A549 (cell line): ENCODE measurements around the gene SNAP29. TPM values are rescaled to one million over a fixed set of nuclear protein-coding genes. Genes with fewer than 3 reads are reported as not detected.

Experiments
- ATAC-seq, 2 experiments: fragments of 200-7000 bp in 1 of 2; fragments of >200 bp in 1 of 2; cut with Nextera tagmentation in 1 of 2; cut with Tn5 transposase in 1 of 2; 3 replicates each; pipeline versions ENCODE4 v1.8.0 to v1.9.1; 2018 to 2020; ENCODE audit warnings: mild to moderate bottlenecking in 1 of 2, moderate library complexity in 1 of 2
- CTCF ChIA-PET: fragments of 300-600 bp; sonication (Branson Sonifier 250); formaldehyde crosslinking; extraction: SDS; loops from one replicate; lab custom pipeline; 2021; ENCODE audit warnings: antibody characterized with exemption, inconsistent platforms; lab: Yijun Ruan, JAX
- POLR2A ChIA-PET: fragments of 350-600 bp; formaldehyde crosslinking; extraction: SDS; loops from one replicate; lab custom pipeline; 2021; ENCODE audit warnings: antibody characterized with exemption, inconsistent platforms; lab: Yijun Ruan, JAX
- DNase-seq, 2 experiments: peaks; one replicate each; pipeline versions ENCODE4 v3.0.0 to v3.0.0-alpha.2; 2011 to 2016; ENCODE audit warnings: low read depth in 1 of 2, low spot score in 1 of 2
- FAIRE-seq: peaks from 2 replicates; lab custom pipeline; 2011; peaks lifted over from hg19 to GRCh38; lab: Jason Lieb, UNC
- H3K27ac ChIP-seq, 2 experiments: fragments of >200 bp; sonication (Bioruptor Twin); formaldehyde crosslinking; 3 replicates each; pipeline ENCODE4 v1.5.1; 2016 to 2017
- H3K4me1 ChIP-seq: fragments of >200 bp; sonication (Bioruptor Twin); formaldehyde crosslinking; 3 replicates; pipeline ENCODE4 v1.6.1; 2016
- H3K4me2 ChIP-seq: fragments of >200 bp; sonication (Bioruptor Twin); formaldehyde crosslinking; 3 replicates; pipeline ENCODE4 v1.6.1; 2016
- H3K4me3 ChIP-seq: fragments of >200 bp; sonication (Bioruptor Twin); formaldehyde crosslinking; 3 replicates; pipeline ENCODE4 v1.5.1; 2016
- H3K9me3 ChIP-seq: fragments of >200 bp; sonication (Bioruptor Twin); formaldehyde crosslinking; 3 replicates; pipeline ENCODE4 v1.6.1; 2016
- ATOH8 ChIP-seq: fragments of 250-450 bp; sonication (Bioruptor Pico); IDR thresholded peaks from 2 replicates; pipeline ENCODE4 v1.5.0; 2020; ENCODE audit warnings: low read depth, mild to moderate bottlenecking, moderate library complexity
- CEBPB ChIP-seq, 2 experiments: fragments of >200 bp in 1 of 2; sonication (Bioruptor Twin) in 1 of 2; formaldehyde crosslinking in 1 of 2; IDR thresholded peaks; 2 replicates each; pipeline ENCODE4 v1.6.1; 2012 to 2016
- CHD2 ChIP-seq: fragments of 150-350 bp; IDR thresholded peaks from 2 replicates; pipeline ENCODE4 v1.6.1; 2014; ENCODE audit warnings: low read length; ENCODE audit not compliant: partially characterized antibody
- EHMT2 ChIP-seq: fragments of 200-600 bp; sonication (generic); IDR thresholded peaks from 2 replicates; pipeline ENCODE4 v1.6.1; 2016; ENCODE audit warnings: antibody characterized with exemption, low read depth, mild to moderate bottlenecking, moderate library complexity
- EP300 ChIP-seq, 2 experiments: fragments of >200 bp; sonication (Bioruptor Twin); formaldehyde crosslinking; IDR thresholded peaks; 2 replicates in 1 of 2; 3 replicates in 1 of 2; pipeline ENCODE4 v1.6.1; 2016 to 2017
- FOSB ChIP-seq: fragments of 250-450 bp; sonication (Bioruptor Pico); IDR thresholded peaks from 2 replicates; pipeline ENCODE4 v1.5.0; 2020; ENCODE audit warnings: mild to moderate bottlenecking, moderate library complexity
- HDAC2 ChIP-seq: fragments of 200-600 bp; sonication (generic); IDR thresholded peaks from 2 replicates; pipeline ENCODE4 v1.6.1; 2016
- HEYL ChIP-seq: fragments of 250-450 bp; sonication (Bioruptor Pico); IDR thresholded peaks from 2 replicates; pipeline ENCODE4 v1.8.0; 2021; ENCODE audit warnings: mild to moderate bottlenecking, moderate library complexity
- HOXA7 ChIP-seq: fragments of 250-450 bp; sonication (Bioruptor Pico); IDR thresholded peaks from 2 replicates; pipeline ENCODE4 v1.5.0; 2020; ENCODE audit warnings: mild to moderate bottlenecking, moderate library complexity
- JUNB ChIP-seq: fragments of >200 bp; sonication (Bioruptor Twin); formaldehyde crosslinking; IDR thresholded peaks from 2 replicates; pipeline ENCODE4 v1.6.1; 2016
- KDM1A ChIP-seq: fragments of 200-600 bp; sonication (generic); IDR thresholded peaks from 2 replicates; pipeline ENCODE4 v1.6.1; 2016; ENCODE audit warnings: low read depth, mild to moderate bottlenecking
- MAFK ChIP-seq: fragments of 450-650 bp; IDR thresholded peaks from 2 replicates; pipeline ENCODE4 v1.6.1; 2014; ENCODE audit not compliant: partially characterized antibody
- MAZ ChIP-seq: fragments of 150-350 bp; IDR thresholded peaks from 2 replicates; pipeline ENCODE4 v1.6.1; 2014; ENCODE audit warnings: antibody characterized with exemption, low read depth, low read length, borderline replicate concordance
- NR3C1 ChIP-seq: fragments of >200 bp; sonication (Bioruptor Twin); formaldehyde crosslinking; IDR thresholded peaks from 3 replicates; pipeline ENCODE4 v1.6.1; 2017
- POLR2A ChIP-seq: IDR thresholded peaks from 2 replicates; pipeline ENCODE4 v1.6.1; 2012; ENCODE audit warnings: mild to moderate bottlenecking, low read length
- RFX5 ChIP-seq: fragments of 450-650 bp; IDR thresholded peaks from 2 replicates; pipeline ENCODE4 v1.7.1; 2014; ENCODE audit warnings: antibody characterized with exemption, mild to moderate bottlenecking, moderate library complexity
- USF2 ChIP-seq: fragments of 450-650 bp; IDR thresholded peaks from 2 replicates; pipeline ENCODE4 v1.6.1; 2014; ENCODE audit warnings: antibody characterized with exemption
- ZC3H11A ChIP-seq: fragments of 450-650 bp; IDR thresholded peaks from 2 replicates; pipeline ENCODE4 v1.6.1; 2014; ENCODE audit warnings: antibody characterized with exemption, mild to moderate bottlenecking
- ZFP36 ChIP-seq: fragments of 450-650 bp; IDR thresholded peaks from 2 replicates; pipeline ENCODE4 v1.6.1; 2014; ENCODE audit warnings: borderline replicate concordance; ENCODE audit not compliant: partially characterized antibody
- ZNF302 ChIP-seq: fragments of 250-450 bp; sonication (Bioruptor Pico); IDR thresholded peaks from 2 replicates; pipeline ENCODE4 v1.9.0; 2021; ENCODE audit warnings: inconsistent platforms, mild to moderate bottlenecking, moderate library complexity
- ZSCAN20 ChIP-seq: fragments of 250-450 bp; sonication (Bioruptor Pico); IDR thresholded peaks from 2 replicates; pipeline ENCODE4 v1.8.0; 2022; ENCODE audit warnings: mild to moderate bottlenecking, moderate library complexity
- WGBS: methylation state at CpG from one replicate; pipeline ENCODE4 v1.1.6; 2017; ENCODE audit errors: missing lambda C conversion rate; 5-methylcytosine and 5-hydroxymethylcytosine counted together
- polyA plus RNA-seq, 4 experiments: library from polyadenylated mRNA; depleted of rRNA in 3 of 4; stranded (reverse); fragments of >200 nt; fragmentation: RNase III in 1 of 4; extraction: RNeasy Plus Mini Kit Qiagen cat#74134 plus additional on column Dnase treatment in 1 of 4; gene quantifications; 2 replicates in 3 of 4; 3 replicates in 1 of 4; pipeline ENCODE4 v1.2.3, GENCODE V29; 2011 to 2017
- TF ChIP-seq, protein P1 (sequence below): IDR thresholded peaks from 2 replicates; pipeline ENCODE4 v1.6.1; 2012

The SNAP29 gene
- polyA plus RNA-seq, 2 of the 4 experiments (the other 2 are of a cell fraction), result 14.2 to 20.1 TPM

- TF ChIP-seq ZC3H11A (no peak), ZFP36 (no peak)
These were observed 14.5 kb upstream of the SNAP29 start (continued) for GRCh38 chr22:20844055-20845037.

GRCh38 chr22:20847318-20847822 lies 11.4 kb upstream of the SNAP29 start:
- H3K4me2 ChIP-seq, result no peak overlapping the region
- H3K4me1 ChIP-seq, result peaks cover 14% of the 10 kb centered on the region
- POLR2A ChIA-PET, result no interaction called here
- no peaks in the 10 kb centered on the region for H3K9me3 ChIP-seq
- DNase-seq, result no peak
- CTCF ChIA-PET, result no interaction called here
- H3K27ac ChIP-seq, result no peak overlapping the region
- no peak for ATAC-seq
- no peak overlapping the region for H3K4me3 ChIP-seq
- FAIRE-seq, result no peak
- TF ChIP-seq ZNF302, result no peak
- TF ChIP-seq RFX5, result no peak
- TF ChIP-seq MAFK, result no peak
- TF ChIP-seq FOSB, result no peak
- no peak for TF ChIP-seq HOXA7 (CRISPR knock-in tag)
- no peak for TF ChIP-seq ZSCAN20 (CRISPR knock-in tag)
- TF ChIP-seq EHMT2, result no peak
- TF ChIP-seq ZC3H11A, result no peak
- no peak for TF ChIP-seq EP300 (IDR thresholded peaks at IDR 0.05)
- no peak for TF ChIP-seq JUNB
- no peak for TF ChIP-seq CEBPB (IDR thresholded peaks at IDR 0.05)
- no peak for TF ChIP-seq NR3C1
- TF ChIP-seq ATOH8 (CRISPR knock-in tag), result no peak
- no peak for TF ChIP-seq KDM1A
- no peak for TF ChIP-seq HDAC2
- WGBS, result 82% methylated on average over 2 of the region's 2 CpGs

GRCh38 chr22:20852076-20852475 lies 6.7 kb upstream of the SNAP29 start:
- H3K9me3 ChIP-seq, result no peaks in the 10 kb centered on the region
- CTCF ChIA-PET, result interaction anchor here (0.7 to 2.7 kb wide), 3 partner anchors 49 to 110 kb away, joined by 3 to 9 read pairs (median 4); no protein-coding TSS in a partner anchor
- DNase-seq, result no peak
- no peak for FAIRE-seq
- H3K4me2 ChIP-seq, result no peak overlapping the region
- no peak for ATAC-seq
- H3K27ac ChIP-seq, result no peak overlapping the region
- POLR2A ChIA-PET, result no interaction called here
- H3K4me1 ChIP-seq, result no peaks in the 10 kb centered on the region
- no peak overlapping the region for H3K4me3 ChIP-seq
- WGBS, result 81% methylated on average over 4 of the region's 4 CpGs
- no peak for TF ChIP-seq HEYL (CRISPR knock-in tag)
- TF ChIP-seq CHD2, result no peak
- TF ChIP-seq, protein P1, sequence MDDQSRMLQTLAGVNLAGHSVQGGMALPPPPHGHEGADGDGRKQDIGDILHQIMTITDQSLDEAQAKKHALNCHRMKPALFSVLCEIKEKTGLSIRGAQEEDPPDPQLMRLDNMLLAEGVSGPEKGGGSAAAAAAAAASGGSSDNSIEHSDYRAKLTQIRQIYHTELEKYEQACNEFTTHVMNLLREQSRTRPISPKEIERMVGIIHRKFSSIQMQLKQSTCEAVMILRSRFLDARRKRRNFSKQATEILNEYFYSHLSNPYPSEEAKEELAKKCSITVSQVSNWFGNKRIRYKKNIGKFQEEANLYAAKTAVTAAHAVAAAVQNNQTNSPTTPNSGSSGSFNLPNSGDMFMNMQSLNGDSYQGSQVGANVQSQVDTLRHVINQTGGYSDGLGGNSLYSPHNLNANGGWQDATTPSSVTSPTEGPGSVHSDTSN, result no peak
- no peak for TF ChIP-seq POLR2A
- TF ChIP-seq ATOH8 (CRISPR knock-in tag), result no peak
- no peak for TF ChIP-seq MAZ
- TF ChIP-seq USF2, result no peak
- TF ChIP-seq, all 56 proteins: peak for 0
